Cardiac fibroblast (primary cell): Measurements from ENCODE around the gene FAM50A.
"Not testable (repeated sequence)": the region's sequence is repeated elsewhere in the genome, so short reads cannot be mapped to it uniquely, and the experiment has no call there.

Experiments
- DNase-seq, 2 donors: peaks; one replicate each; pipeline versions ENCODE4 v3.0.0 to v3.0.0-alpha.2; 2010; ENCODE audit warnings: low read depth in 2 of 2
- H3K4me3 ChIP-seq, 2 donors: replicated peaks in 1 of 2; 1 replicate in 1 of 2; 2 replicates in 1 of 2; pipeline ENCODE4 v1.5.1; 2011; ENCODE audit warnings: low read depth in 2 of 2, low read length in 2 of 2, mild to moderate bottlenecking in 2 of 2, moderate library complexity in 1 of 2
- TF ChIP-seq, protein P1 (sequence below): IDR thresholded peaks from one replicate; pipeline ENCODE4 v1.5.1; 2011; ENCODE audit warnings: low read depth, mild to moderate bottlenecking, low read length, inconsistent platforms

The FAM50A gene

DNA sequence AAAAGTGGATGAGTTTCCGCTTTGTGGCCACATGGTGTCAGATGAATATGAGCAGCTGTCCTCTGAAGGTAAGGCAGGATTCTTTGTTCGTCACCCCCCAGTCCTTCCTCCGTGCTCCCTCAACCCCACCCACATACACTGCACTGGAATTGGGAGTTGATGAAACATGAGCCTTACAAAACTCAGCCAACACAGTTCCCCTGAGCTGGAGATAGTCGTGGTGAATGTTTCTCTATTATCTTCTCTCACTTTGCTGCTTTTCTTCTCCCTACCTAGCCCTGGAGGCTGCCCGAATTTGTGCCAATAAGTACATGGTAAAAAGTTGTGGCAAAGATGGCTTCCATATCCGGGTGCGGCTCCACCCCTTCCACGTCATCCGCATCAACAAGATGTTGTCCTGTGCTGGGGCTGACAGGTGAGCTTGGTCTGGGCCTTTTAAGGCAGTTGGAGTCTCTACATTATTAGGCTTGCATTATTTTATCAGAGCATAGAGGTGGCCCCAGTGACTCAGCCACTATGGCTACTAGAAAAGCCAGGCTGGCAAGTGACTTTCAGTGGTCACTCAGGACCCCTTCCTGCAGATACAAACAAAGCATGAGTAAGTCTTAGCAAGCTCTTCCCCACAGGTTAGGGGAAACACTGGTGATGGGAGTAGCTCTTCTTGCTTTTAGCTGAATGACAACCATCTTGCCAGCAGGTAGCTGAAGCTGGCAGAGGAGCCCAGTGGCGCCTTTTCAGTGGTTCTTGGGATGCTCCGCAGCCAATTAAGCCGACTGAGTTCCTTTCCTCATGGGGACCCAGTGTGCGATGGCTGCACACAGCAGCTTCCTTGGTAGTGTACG, 44.2 kb upstream of the FAM50A start:
- H3K4me3 ChIP-seq: peak overlapping the region; percentile 71 to 79
- TF ChIP-seq, protein P1, sequence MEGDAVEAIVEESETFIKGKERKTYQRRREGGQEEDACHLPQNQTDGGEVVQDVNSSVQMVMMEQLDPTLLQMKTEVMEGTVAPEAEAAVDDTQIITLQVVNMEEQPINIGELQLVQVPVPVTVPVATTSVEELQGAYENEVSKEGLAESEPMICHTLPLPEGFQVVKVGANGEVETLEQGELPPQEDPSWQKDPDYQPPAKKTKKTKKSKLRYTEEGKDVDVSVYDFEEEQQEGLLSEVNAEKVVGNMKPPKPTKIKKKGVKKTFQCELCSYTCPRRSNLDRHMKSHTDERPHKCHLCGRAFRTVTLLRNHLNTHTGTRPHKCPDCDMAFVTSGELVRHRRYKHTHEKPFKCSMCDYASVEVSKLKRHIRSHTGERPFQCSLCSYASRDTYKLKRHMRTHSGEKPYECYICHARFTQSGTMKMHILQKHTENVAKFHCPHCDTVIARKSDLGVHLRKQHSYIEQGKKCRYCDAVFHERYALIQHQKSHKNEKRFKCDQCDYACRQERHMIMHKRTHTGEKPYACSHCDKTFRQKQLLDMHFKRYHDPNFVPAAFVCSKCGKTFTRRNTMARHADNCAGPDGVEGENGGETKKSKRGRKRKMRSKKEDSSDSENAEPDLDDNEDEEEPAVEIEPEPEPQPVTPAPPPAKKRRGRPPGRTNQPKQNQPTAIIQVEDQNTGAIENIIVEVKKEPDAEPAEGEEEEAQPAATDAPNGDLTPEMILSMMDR: no peak
- DNase-seq: peak in 1 of 2 donors; percentile 10

DNA sequence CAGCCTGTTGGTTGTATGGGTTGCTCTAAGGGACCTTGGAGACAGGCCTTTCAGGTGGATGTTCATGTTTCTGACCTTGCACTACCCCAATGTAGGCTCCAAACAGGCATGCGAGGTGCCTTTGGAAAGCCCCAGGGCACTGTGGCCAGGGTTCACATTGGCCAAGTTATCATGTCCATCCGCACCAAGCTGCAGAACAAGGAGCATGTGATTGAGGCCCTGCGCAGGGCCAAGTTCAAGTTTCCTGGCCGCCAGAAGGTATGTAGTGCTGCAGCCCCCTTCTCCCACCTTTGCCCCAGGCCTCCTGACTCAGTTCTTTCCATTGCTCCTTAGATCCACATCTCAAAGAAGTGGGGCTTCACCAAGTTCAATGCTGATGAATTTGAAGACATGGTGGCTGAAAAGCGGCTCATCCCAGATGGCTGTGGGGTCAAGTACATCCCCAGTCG, 43.5 kb upstream of the FAM50A start:
- H3K4me3 ChIP-seq: peak overlapping the region; percentile 71 to 79
- DNase-seq: not testable (repeated sequence)

DNA sequence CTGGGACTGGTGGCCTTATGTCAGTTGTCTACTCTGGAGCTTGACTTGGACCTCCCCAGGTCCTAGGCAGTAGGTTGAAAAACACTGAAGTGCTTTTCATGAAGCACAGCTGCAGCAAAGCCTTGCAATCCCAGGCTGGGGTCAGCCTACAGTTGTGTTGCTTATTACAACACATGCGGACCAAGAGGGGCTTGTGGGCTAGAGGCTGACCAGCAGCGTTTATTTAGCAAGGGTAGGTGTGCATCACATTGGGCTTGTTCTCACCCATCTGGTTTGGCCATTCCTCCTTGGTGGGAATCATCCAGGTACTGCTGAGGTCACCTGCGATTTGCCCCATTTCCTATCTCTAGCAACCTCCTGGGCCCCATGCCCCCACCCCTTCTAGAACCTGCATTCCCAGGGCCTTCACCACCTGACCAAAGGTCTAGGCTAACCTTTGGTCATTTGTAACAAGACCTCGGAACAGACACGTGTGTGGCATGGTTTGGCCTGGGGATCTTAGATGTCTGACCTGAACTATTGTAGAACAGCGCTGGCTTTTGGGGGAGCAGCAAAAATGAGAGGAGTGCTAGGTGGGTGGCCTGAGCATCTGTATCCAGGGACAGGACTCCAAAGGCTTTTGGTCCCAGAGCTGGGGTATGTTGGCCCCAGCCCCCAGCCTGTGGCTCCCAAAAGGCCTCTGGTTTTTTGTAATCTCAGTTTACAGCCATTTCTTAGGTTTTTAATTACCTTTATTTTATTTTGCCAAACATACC, 42.7 kb upstream of the FAM50A start:
- no peak overlapping the region for H3K4me3 ChIP-seq
- TF ChIP-seq, protein P1: no peak
- peak; percentile 42 to 49 for DNase-seq

DNA sequence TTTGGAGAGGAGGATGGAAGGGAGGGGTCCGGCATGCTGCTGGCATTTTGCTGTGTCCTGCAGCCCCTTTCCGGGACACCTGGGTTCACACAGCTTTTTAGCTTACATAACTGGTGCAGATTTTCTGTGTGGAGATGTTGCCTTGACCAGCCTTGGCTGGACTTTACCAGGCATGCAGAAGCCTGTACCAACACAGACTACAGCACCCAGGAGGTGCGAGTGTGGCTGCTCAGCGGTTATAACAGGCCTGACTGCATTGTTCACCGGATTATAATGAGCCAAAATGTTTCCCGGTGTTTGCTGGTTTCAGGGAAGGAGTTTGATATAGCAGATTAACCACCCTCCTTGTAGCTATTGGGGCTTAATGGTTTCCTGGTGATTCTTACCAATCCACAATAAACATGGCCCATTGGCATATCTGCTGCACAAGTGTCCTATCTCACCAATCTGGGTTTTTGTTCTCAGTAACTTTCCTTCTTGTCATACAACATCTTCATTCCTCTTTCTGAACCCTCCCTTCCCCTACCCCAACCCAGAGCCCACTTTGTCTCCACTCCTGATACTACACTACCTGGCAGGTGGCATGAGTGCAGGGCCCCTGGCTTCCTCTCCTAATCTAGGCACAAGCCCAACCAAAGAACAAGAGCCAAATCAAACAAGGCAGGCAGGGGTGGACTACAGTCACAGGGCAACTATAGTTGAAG, 41.9 kb upstream of the FAM50A start:
- no peak overlapping the region for H3K4me3 ChIP-seq
- TF ChIP-seq, protein P1: no peak
- peak; percentile 28 to 30 for DNase-seq

DNA sequence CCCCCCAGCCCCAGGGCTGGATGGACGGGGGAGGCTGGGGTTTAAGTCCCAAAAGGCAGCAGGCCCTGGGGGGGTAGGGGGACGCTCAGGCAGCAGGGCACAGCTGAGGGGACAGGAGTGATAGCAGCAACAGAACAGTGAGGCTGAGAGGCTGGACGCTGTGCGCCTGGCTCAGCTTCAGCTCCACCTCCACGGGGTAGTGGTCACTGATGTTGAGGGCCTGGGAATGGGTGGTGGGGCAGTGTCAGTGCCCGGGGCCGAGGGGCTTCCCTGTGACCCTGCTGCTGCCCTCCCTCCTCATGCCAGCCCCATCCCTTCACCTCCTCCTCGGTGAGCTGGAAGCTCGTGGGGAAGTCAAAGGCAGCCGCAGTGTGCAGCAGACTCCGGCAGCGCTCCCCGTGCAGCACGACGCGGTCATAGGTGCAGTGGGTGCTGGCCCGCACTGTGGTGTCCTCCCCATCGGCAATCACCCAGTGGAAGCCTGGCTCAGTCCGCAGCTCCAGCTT, 41.3 kb upstream of the FAM50A start:
- no peak overlapping the region for H3K4me3 ChIP-seq
- TF ChIP-seq, protein P1: no peak
- DNase-seq: no peak

DNA sequence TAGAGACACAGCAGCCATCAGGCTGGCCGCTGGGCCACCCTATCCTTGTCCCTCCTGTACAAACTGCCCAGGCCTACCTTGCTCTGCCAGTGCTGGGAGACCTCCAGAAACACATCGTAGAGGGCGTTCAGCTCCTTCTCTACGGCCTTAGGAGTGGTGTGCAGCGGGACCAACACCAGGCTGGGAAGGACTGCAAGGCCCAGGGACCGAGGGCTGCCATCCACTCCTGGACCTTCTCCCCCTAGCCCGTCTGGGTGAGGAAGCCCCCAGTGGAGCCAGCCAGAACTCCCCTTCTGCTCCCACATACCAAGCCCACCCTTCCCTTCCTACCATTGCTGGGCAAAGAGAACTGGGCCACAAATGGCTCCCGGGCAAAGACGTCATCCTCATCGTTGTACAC, 40.7 kb upstream of the FAM50A start:
- no peak for DNase-seq

More for the DNA sequence above, 40.7 kb upstream of the FAM50A start:
- TF ChIP-seq, protein P1: no peak
- no peak overlapping the region for H3K4me3 ChIP-seq
